AG04450 (cell line): ENCODE measurements around the gene SPINT2. TPM values are rescaled to one million over a fixed set of nuclear protein-coding genes. Genes with fewer than 3 reads are reported as not detected.

Experiments used
- CTCF ChIA-PET: fragments of 300-600, 350-600 bp; formaldehyde crosslinking; extraction: SDS; loops from one replicate; lab custom pipeline; 2022; ENCODE audit warnings: antibody characterized with exemption, inconsistent platforms; lab: Charles Lee
- POLR2A ChIA-PET: fragments of 350-600 bp; formaldehyde crosslinking; extraction: SDS; loops from one replicate; lab custom pipeline; 2021; ENCODE audit warnings: antibody characterized with exemption, inconsistent platforms; lab: Yijun Ruan, JAX
- DNase-seq: peaks from one replicate; pipeline ENCODE4 v3.0.0-alpha.2; 2011; ENCODE audit warnings: low read depth, low spot score
- H3K27ac ChIP-seq: one replicate; pipeline ENCODE4 v1.5.1; 2012; ENCODE audit warnings: low read depth, low read length, control low read depth
- H3K27me3 ChIP-seq: one replicate; pipeline ENCODE4 v1.6.0; 2012; ENCODE audit warnings: low read length; ENCODE audit not compliant: control insufficient read depth, insufficient read depth
- H3K4me3 ChIP-seq: 2 replicates; pipeline ENCODE4 v1.5.1; 2011; ENCODE audit warnings: mild to moderate bottlenecking, low read depth, low read length, control low read depth
- H3K9me3 ChIP-seq: 2 replicates; pipeline ENCODE4 v1.5.1; 2012; ENCODE audit warnings: low read length; ENCODE audit not compliant: control insufficient read depth, insufficient read depth
- CTCF ChIP-seq: IDR thresholded peaks from 2 replicates; pipeline ENCODE4 v1.5.1; 2011; ENCODE audit warnings: low read depth, low read length, control low read depth, inconsistent platforms
- polyA plus RNA-seq: library from polyadenylated mRNA; depleted of rRNA; stranded (reverse); fragments of >200 nt; gene quantifications from 2 replicates; pipeline ENCODE4 v1.2.3, GENCODE V29; 2011

Gene SPINT2
- polyA plus RNA-seq, 1 experiment: 1.8 TPM

- no peak for DNase-seq
- ChIA-PET POLR2A (interaction anchor here (0.7 to 1.2 kb wide), 3 partner anchors 15 to 597 kb away, joined by 4 to 7 read pairs (median 4); partner anchors contain the start of gene PSMD8), CTCF (interaction anchor here (1.1 to 1.7 kb wide), 3 partner anchors 18 to 350 kb away, joined by 5 read pairs; partner anchors contain the start of gene CATSPERG)
- Histone ChIP-seq H3K27me3 (peaks cover 4% of the 10 kb centered on the region), H3K9me3 (no peaks in the 10 kb centered on the region; the same call in 1 of the 2 replicates), H3K4me3 (no peak overlapping the region), H3K27ac (no peak overlapping the region)
- no peak for TF ChIP-seq CTCF
Observed at GRCh38 chr19:38251564-38252051, 12.8 kb upstream of the SPINT2 start.

DNA sequence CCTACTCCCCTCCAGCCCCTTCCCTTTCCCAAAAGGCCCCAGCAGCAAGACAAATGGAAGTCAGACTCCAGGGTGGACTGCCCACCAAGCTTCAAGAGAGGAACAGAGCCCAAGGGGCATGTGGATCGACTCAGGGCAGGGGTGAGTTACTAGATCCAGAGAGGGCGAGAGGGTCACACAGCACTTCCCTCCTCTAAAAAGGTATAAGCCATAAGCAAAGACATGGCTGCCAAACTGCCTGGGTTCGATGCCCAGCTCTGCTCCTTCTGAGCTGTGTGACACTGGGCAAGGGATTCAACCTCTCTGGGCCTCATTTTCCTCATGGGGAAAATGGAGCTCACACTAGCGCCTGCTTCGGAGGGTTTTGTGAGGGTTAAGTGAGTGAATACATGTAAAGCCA is 12.0 kb upstream of the SPINT2 start:
- POLR2A ChIA-PET: no interaction called here
- peaks cover 5% of the 10 kb centered on the region for H3K27me3 ChIP-seq
- no peak for TF ChIP-seq CTCF
- no peak for DNase-seq
- CTCF ChIA-PET: interaction anchor here (1.0 to 1.7 kb wide), 4 partner anchors 17 to 350 kb away, joined by 4 to 7 read pairs (median 5); partner anchors contain the start of gene CATSPERG
- H3K9me3 ChIP-seq: no peaks in the 10 kb centered on the region; the same call in 1 of the 2 replicates
- H3K4me3 ChIP-seq: no peak overlapping the region
- no peak overlapping the region for H3K27ac ChIP-seq

DNA sequence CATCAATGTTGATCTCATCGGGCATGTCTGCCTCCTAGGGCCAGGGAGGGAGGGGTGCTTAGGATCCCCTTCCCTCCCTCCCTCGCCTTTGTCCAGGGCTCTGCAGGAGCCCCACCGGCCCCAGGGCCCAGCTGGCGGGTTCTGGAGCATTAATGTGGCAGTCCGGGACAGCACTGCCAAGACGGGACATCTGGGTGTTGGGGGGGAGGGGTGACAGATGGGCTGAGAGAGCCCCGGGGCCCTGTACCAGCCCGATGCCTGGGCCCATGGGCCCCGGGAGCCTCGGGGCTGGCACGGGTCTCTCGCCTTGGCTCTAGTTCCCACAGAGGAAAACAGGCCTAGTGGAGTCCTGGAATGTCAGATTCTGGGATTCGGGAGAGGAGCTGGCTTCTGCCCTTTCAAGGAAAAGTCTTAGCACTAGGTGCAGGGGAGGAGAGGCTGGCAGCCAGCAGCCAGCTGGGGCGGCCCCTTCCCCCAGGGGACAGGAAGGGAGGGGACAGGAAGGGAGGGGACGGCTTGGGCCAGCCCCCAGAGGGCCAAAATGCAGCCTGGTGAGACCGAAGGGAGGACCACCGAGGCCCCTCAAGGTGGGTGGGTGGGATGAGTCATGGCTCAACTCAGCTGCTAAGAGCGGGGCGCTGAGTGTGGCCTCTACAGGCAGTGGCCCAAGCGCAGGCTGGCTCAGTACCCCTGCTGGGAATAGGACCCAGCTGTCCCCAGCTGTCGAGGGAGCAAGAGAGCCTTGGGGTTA is 11.3 kb upstream of the SPINT2 start:
- POLR2A ChIA-PET: no interaction called here
- CTCF ChIA-PET: interaction anchor here (0.6 to 1.0 kb wide), 3 partner anchors 16 to 20 kb away, joined by 3 to 7 read pairs (median 4); no protein-coding TSS in a partner anchor
- Histone ChIP-seq H3K27ac (peak overlapping the region; percentile 39), H3K27me3 (peaks cover 5% of the 10 kb centered on the region), H3K4me3 (no peak overlapping the region), H3K9me3 (no peaks in the 10 kb centered on the region; the same call in 1 of the 2 replicates)
- DNase-seq: no peak
- no peak for TF ChIP-seq CTCF

- ChIA-PET POLR2A (no interaction called here), CTCF (interaction anchor here (0.6 kb wide), 1 partner anchor 15 kb away, joined by 3 read pairs; no protein-coding TSS in a partner anchor)
- H3K27me3 ChIP-seq: peaks cover 5% of the 10 kb centered on the region
Observed at GRCh38 chr19:38253788-38254187, 10.6 kb upstream of the SPINT2 start.

More at GRCh38 chr19:38253788-38254187, 10.6 kb upstream of the SPINT2 start:
- Histone ChIP-seq H3K4me3 (no peak overlapping the region), H3K27ac (no peak overlapping the region), H3K9me3 (no peaks in the 10 kb centered on the region; the same call in 1 of the 2 replicates)
- TF ChIP-seq CTCF: no peak
- no peak for DNase-seq
